Kidney (tissue), 14 donors: ENCODE measurements around the gene TEKT2. TPM values are rescaled to one million over a fixed set of nuclear protein-coding genes. Genes with fewer than 3 reads are reported as not detected.

Experiments used
- DNase-seq, 5 donors: peaks; one replicate each; pipeline ENCODE4 v3.0.0-alpha.2; 2013 to 2020
- FAIRE-seq: peaks from 2 replicates; lab custom pipeline; 2012; peaks lifted over from hg19 to GRCh38; lab: Jason Lieb, UNC
- H3K27ac ChIP-seq, 2 donors: one replicate each; pipeline ENCODE4 v1.7.0; 2013; ENCODE audit warnings: low read depth in 2 of 2, low read length in 2 of 2, inconsistent platforms in 1 of 2
- H3K27me3 ChIP-seq: one replicate; pipeline ENCODE4 v1.7.1; 2013; ENCODE audit warnings: low read length, inconsistent platforms; ENCODE audit not compliant: control insufficient read depth, insufficient read depth
- H3K36me3 ChIP-seq, 3 donors: one replicate each; pipeline versions ENCODE4 v1.7.0 to v1.7.1; 2013; ENCODE audit warnings: low read length in 3 of 3, control low read depth in 1 of 3, inconsistent platforms in 1 of 3; ENCODE audit not compliant: insufficient read depth in 3 of 3, control insufficient read depth in 2 of 3
- H3K4me1 ChIP-seq, 3 donors: one replicate each; pipeline versions ENCODE4 v1.7.0 to v1.7.1; 2013; ENCODE audit warnings: low read length in 3 of 3, inconsistent platforms in 1 of 3, low read depth in 1 of 3; ENCODE audit not compliant: control insufficient read depth in 2 of 3, insufficient read depth in 2 of 3
- H3K4me3 ChIP-seq, 3 donors: one replicate each; pipeline versions ENCODE4 v1.7.0 to v1.8.1; 2013; ENCODE audit warnings: low read length in 3 of 3, control low read depth in 1 of 3, inconsistent platforms in 1 of 3
- H3K9ac ChIP-seq, 3 donors: one replicate each; pipeline versions ENCODE4 v1.7.0 to v1.7.1; 2013; ENCODE audit warnings: low read length in 3 of 3, control low read depth in 1 of 3, inconsistent platforms in 1 of 3
- H3K9me3 ChIP-seq, 3 donors: one replicate each; pipeline versions ENCODE4 v1.7.0 to v1.7.1; 2013; ENCODE audit warnings: low read length in 3 of 3, control low read depth in 1 of 3, inconsistent platforms in 1 of 3; ENCODE audit not compliant: control insufficient read depth in 2 of 3, insufficient read depth in 1 of 3
- intact Hi-C: fragments of 100-400 bp; cut with DNase I; formaldehyde crosslinking; loops from one replicate; pipeline ENCODE4 v1.11.1; 2022
- polyA plus RNA-seq: library from polyadenylated mRNA; stranded (reverse); fragments of 350-450 nt; fragmentation: Illumina TruSeq; extraction: RNeasy Lipid Tissue Mini Kit (QIAGEN cat#74804); gene quantifications from one replicate; pipeline ENCODE4 v1.2.3, GENCODE V29; 2014; ENCODE audit warnings: low read depth, low replicate concordance; ENCODE audit not compliant: insufficient read depth
- total RNA-seq: library from RNA; stranded (reverse); fragmentation: NEBNext Ultra II Directional; extraction: Animal tissue kit (Norgen Biotek cat#: 25700); gene quantifications from one replicate; pipeline ENCODE4 v1.2.1, GENCODE V29; 2021
- TF ChIP-seq, protein P1 (sequence below): IDR thresholded peaks from 3 replicates; pipeline ENCODE4 v1.5.1; 2012; ENCODE audit warnings: mild to moderate bottlenecking, moderate library complexity, borderline replicate concordance; ENCODE audit not compliant: insufficient read depth; ENCODE audit errors: extremely low read depth
- donor health status: control.
- donor health status: control.
- donor health status: control.
- donor health status: control.
- donor health status: control.
- donor health status: DM: yes; HTN: yes; CAD: no.
- donor health status: Normal renal cell carcinoma (clear cell type).

TEKT2 gene
- total and polyA plus RNA-seq, 2 donors from 2014 or later: 2.4 to 5.7 TPM

DNA sequence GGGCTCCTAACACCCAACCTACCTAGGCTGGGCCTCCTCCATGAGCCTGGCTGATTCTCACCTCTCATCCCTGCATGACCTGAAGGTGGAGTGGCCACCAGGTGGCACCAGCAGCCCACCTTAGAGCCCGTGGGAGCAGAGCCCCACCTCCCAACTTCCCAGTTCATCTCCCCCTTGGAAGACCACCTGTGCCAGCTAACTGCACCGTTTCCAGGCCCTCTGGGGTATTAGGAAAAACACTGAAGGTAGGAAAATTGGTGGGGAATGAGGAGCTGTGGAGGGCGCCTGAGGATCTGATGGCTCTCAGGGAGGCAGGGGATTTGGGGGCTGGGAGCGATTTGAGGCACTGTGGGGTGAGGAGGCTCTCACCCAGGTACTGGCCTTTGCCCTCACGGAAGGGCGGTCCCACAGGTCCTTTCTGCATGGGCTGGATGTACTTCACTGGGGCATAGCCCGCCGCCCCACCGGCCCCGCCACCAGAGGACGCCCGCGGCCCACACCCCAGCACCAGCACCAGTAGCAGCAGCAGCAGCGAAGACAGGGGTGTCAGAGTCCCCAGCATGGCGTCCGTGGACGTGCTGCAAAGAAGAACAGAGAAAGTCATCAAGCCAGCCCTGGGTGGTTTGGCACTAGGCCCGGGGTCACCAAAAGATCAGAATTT is 15.9 kb downstream of the TEKT2 start:
- DNase-seq (peak; percentile 85 to 91 (median 87)), FAIRE-seq (no peak)
- Histone ChIP-seq H3K9me3 (no peaks in the 10 kb centered on the region), H3K4me3 (no peak overlapping the region), H3K4me1 (no peaks in the 10 kb centered on the region), H3K27me3 (no peaks in the 10 kb centered on the region), H3K9ac (no peak overlapping the region), H3K27ac (no peak overlapping the region), H3K36me3 (peaks cover 0 to 4% (median 2%) of the 10 kb centered on the region in 3 donors)
- intact Hi-C loops: no loop called here
- TF ChIP-seq, protein P1, sequence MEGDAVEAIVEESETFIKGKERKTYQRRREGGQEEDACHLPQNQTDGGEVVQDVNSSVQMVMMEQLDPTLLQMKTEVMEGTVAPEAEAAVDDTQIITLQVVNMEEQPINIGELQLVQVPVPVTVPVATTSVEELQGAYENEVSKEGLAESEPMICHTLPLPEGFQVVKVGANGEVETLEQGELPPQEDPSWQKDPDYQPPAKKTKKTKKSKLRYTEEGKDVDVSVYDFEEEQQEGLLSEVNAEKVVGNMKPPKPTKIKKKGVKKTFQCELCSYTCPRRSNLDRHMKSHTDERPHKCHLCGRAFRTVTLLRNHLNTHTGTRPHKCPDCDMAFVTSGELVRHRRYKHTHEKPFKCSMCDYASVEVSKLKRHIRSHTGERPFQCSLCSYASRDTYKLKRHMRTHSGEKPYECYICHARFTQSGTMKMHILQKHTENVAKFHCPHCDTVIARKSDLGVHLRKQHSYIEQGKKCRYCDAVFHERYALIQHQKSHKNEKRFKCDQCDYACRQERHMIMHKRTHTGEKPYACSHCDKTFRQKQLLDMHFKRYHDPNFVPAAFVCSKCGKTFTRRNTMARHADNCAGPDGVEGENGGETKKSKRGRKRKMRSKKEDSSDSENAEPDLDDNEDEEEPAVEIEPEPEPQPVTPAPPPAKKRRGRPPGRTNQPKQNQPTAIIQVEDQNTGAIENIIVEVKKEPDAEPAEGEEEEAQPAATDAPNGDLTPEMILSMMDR: peak; percentile 88

- TF ChIP-seq, protein P1: no peak
- Histone ChIP-seq H3K9ac (no peak overlapping the region), H3K4me3 (no peak overlapping the region), H3K27me3 (no peaks in the 10 kb centered on the region), H3K27ac (no peak overlapping the region), H3K9me3 (no peaks in the 10 kb centered on the region), H3K4me1 (no peaks in the 10 kb centered on the region), H3K36me3 (no peaks in the 10 kb centered on the region)
- intact Hi-C loops: no loop called here
- DNase-seq (no peak), FAIRE-seq (no peak)
Observed at GRCh38 chr1:36100376-36100775, 16.5 kb downstream of the TEKT2 start.

DNA sequence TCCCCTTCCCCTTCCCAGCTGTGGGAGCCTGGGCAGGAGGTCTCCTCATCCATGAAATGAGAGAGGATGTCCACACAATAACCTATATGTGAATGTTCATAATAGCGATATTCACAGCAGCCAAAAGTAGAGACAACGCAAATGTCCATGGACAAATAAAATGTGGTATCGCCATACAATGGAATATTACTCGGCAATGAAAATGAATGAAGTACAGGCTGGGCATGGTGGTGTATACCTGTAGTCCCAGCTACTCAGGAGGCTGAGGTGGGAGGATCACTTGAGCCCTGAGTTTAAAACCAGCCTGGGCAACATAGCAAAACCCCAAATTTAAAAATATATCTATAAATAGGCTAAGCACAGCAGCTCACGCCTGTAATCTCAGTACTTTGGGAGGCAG is 17.7 kb downstream of the TEKT2 start:
- no peaks in the 10 kb centered on the region for H3K4me1 ChIP-seq
- H3K36me3 ChIP-seq: no peaks in the 10 kb centered on the region
- no peak overlapping the region for H3K4me3 ChIP-seq
- no peaks in the 10 kb centered on the region for H3K27me3 ChIP-seq
- FAIRE-seq: no peak
- intact Hi-C loops: no loop called here
- no peaks in the 10 kb centered on the region for H3K9me3 ChIP-seq
- TF ChIP-seq, protein P1: no peak
- DNase-seq: no peak
- no peak overlapping the region for H3K27ac ChIP-seq
- no peak overlapping the region for H3K9ac ChIP-seq
